Measurements from ENCODE around the gene FLT1. TPM values are rescaled to one million over a fixed set of nuclear protein-coding genes. Genes with fewer than 3 reads are reported as not detected.

Gene FLT1
- total and polyA plus RNA-seq, 2 of the 13 experiments (the other 11 are each of a cell fraction or from before 2014, with no cell fraction given): 0.02 TPM; not detected in 1

DNA sequence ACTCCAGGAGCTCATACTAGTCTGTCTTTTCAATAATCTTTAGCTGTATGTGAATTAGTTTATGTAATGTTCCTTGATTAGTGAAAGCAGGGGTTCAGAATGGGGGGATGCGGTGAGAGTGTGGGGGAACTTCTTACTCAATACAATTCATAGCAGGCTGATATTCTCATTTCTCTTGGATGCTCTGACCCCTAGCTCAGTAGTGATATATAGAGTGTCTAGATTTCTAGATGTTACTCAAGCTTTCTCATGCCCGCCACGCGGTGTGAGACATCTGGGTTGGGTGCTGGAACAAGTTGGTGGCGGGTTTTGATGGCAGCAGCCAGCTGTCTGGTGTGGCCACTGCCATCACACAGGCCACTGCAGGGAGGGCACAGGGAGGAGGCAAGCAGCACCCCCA lies 39.3 kb upstream of the FLT1 start (continued):
- TF ChIP-seq, protein P1, sequence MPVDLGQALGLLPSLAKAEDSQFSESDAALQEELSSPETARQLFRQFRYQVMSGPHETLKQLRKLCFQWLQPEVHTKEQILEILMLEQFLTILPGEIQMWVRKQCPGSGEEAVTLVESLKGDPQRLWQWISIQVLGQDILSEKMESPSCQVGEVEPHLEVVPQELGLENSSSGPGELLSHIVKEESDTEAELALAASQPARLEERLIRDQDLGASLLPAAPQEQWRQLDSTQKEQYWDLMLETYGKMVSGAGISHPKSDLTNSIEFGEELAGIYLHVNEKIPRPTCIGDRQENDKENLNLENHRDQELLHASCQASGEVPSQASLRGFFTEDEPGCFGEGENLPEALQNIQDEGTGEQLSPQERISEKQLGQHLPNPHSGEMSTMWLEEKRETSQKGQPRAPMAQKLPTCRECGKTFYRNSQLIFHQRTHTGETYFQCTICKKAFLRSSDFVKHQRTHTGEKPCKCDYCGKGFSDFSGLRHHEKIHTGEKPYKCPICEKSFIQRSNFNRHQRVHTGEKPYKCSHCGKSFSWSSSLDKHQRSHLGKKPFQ (CRISPR knock-in tag; IDR thresholded peaks at IDR 0.05; ENCODE audit: insufficient replicate concordance): no peak
- TF ChIP-seq POLR2A (IDR thresholded peaks at IDR 0.05; ENCODE audit: insufficient read depth in 1 of 2, low read depth in 2 of 2, low read length in 2 of 2) (no peak), PLRG1 (conservative IDR thresholded peaks at IDR 0.05) (no peak)
- TF ChIP-seq, protein P2, sequence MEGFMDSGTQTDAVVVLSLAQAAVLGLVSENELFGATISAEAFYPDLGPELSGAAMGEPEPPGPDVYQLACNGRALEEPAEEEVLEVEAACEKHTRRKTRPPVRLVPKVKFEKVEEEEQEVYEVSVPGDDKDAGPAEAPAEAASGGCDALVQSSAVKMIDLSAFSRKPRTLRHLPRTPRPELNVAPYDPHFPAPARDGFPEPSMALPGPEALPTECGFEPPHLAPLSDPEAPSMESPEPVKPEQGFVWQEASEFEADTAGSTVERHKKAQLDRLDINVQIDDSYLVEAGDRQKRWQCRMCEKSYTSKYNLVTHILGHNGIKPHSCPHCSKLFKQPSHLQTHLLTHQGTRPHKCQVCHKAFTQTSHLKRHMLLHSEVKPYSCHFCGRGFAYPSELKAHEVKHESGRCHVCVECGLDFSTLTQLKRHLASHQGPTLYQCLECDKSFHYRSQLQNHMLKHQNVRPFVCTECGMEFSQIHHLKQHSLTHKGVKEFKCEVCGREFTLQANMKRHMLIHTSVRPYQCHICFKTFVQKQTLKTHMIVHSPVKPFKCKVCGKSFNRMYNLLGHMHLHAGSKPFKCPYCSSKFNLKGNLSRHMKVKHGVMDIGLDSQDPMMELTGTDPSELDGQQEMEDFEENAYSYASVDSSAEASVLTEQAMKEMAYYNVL (CRISPR knock-in tag; IDR thresholded peaks at IDR 0.05; ENCODE audit: borderline replicate concordance): no peak
- TF ChIP-seq, protein P3, sequence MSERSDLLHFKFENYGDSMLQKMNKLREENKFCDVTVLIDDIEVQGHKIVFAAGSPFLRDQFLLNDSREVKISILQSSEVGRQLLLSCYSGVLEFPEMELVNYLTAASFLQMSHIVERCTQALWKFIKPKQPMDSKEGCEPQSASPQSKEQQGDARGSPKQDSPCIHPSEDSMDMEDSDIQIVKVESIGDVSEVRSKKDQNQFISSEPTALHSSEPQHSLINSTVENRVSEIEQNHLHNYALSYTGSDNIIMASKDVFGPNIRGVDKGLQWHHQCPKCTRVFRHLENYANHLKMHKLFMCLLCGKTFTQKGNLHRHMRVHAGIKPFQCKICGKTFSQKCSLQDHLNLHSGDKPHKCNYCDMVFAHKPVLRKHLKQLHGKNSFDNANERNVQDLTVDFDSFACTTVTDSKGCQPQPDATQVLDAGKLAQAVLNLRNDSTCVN (CRISPR knock-in tag; IDR thresholded peaks at IDR 0.05; ENCODE audit: borderline replicate concordance): no peak
- TF ChIP-seq, protein P4, sequence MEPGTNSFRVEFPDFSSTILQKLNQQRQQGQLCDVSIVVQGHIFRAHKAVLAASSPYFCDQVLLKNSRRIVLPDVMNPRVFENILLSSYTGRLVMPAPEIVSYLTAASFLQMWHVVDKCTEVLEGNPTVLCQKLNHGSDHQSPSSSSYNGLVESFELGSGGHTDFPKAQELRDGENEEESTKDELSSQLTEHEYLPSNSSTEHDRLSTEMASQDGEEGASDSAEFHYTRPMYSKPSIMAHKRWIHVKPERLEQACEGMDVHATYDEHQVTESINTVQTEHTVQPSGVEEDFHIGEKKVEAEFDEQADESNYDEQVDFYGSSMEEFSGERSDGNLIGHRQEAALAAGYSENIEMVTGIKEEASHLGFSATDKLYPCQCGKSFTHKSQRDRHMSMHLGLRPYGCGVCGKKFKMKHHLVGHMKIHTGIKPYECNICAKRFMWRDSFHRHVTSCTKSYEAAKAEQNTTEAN (CRISPR knock-in tag; conservative IDR thresholded peaks at IDR 0.05): no peak
